GM19023 (cell line): ENCODE measurements around the gene RXRA.

Experiments
- ATAC-seq: cut with Tn5 transposase; IDR thresholded peaks from one replicate; pipeline ENCODE4 v1.9.1; 2021; ENCODE audit warnings: mild to moderate bottlenecking, moderate library complexity; ENCODE audit not compliant: unreplicated experiment

Gene RXRA

GRCh38 chr9:134459573-134459972 is 133.3 kb downstream of the RXRA start:
- ATAC-seq: no peak

- ATAC-seq: no peak
Observed at GRCh38 chr9:134460206-134460605, 134.0 kb downstream of the RXRA start.

- ATAC-seq: no peak
Observed at GRCh38 chr9:134460896-134461295, 134.6 kb downstream of the RXRA start.

- ATAC-seq: no peak
Observed at GRCh38 chr9:134461426-134461982, 135.2 kb downstream of the RXRA start.

- ATAC-seq: no peak
Observed at GRCh38 chr9:134462318-134462717, 136.1 kb downstream of the RXRA start.

- ATAC-seq: no peak
Observed at GRCh38 chr9:134463280-134463679, 137.0 kb downstream of the RXRA start.

GRCh38 chr9:134466869-134467616 is 140.8 kb downstream of the RXRA start:
- no peak for ATAC-seq

GRCh38 chr9:134468358-134468757 is 142.1 kb downstream of the RXRA start:
- ATAC-seq: no peak

GRCh38 chr9:134469041-134469875 is 143.0 kb downstream of the RXRA start:
- ATAC-seq: no peak

- no peak for ATAC-seq
Observed at GRCh38 chr9:134472256-134472655, 146.0 kb downstream of the RXRA start.

- ATAC-seq: no peak
Observed at GRCh38 chr9:134473141-134474054, 147.1 kb downstream of the RXRA start.

GRCh38 chr9:134474055-134474370 is 147.8 kb downstream of the RXRA start:
- ATAC-seq: no peak

GRCh38 chr9:134475011-134475790 is 148.9 kb downstream of the RXRA start:
- ATAC-seq: no peak

GRCh38 chr9:134476272-134476941 is 150.2 kb downstream of the RXRA start:
- ATAC-seq: no peak

- ATAC-seq: no peak
Observed at GRCh38 chr9:134476942-134477335, 150.7 kb downstream of the RXRA start.

- no peak for ATAC-seq
Observed at GRCh38 chr9:134477342-134477925, 151.2 kb downstream of the RXRA start.

- ATAC-seq: no peak
Observed at GRCh38 chr9:134477927-134478326, 151.7 kb downstream of the RXRA start.

GRCh38 chr9:134481762-134482161 is 155.5 kb downstream of the RXRA start:
- ATAC-seq: no peak

- no peak for ATAC-seq
Observed at GRCh38 chr9:134482226-134482625, 156.0 kb downstream of the RXRA start.
